DND-41 (cell line): Measurements from ENCODE around the gene THSD7A.

ENCODE experiments used
- CTCF ChIP-seq: IDR thresholded peaks from 2 replicates; pipeline ENCODE4 v1.5.1; 2012; ENCODE audit warnings: borderline replicate concordance, low read length, moderate library complexity, mild to moderate bottlenecking; ENCODE audit not compliant: poor library complexity, severe bottlenecking; ENCODE audit errors: extremely low read depth
- EZH2 ChIP-seq: IDR thresholded peaks from 3 replicates; pipeline ENCODE4 v1.6.1; 2012; ENCODE audit warnings: borderline replicate concordance, low read depth, mild to moderate bottlenecking, moderate library complexity, low read length, inconsistent platforms; ENCODE audit not compliant: severe bottlenecking

- no peak for TF ChIP-seq CTCF
- no peak for TF ChIP-seq EZH2
Measured at GRCh38 chr7:11330717-11331116, 501.3 kb downstream of the THSD7A start.
